VCaP (cell line): ENCODE results near the gene SMYD3.

ENCODE experiments used
- H3K27ac ChIP-seq: fragments of 450-650 bp; 2 replicates; pipeline ENCODE4 v1.5.1; 2017
- TF ChIP-seq, protein P1 (sequence below): fragments of 450-650 bp; conservative IDR thresholded peaks from 2 replicates; pipeline ENCODE4 v1.5.1; 2017; ENCODE audit warnings: mild to moderate bottlenecking, moderate library complexity

The SMYD3 gene

DNA sequence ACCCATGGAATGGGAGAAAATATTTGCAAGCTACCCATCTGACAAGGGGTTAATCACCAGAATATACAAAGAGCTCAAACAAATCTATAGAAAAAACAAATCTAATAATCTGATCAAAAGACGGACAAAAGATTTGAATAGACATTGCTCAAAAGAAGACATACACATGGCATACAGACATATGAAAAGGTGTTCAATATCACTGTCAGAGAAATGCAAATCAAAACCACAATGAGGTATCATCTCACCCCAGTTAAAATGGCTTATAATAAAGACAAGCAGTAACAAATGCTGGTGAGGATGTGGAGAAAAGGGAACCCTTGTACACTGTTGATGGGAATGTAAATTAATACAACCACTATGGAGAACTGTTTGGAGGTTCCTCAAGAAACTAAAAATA lies 600.9 kb downstream of the SMYD3 start:
- TF ChIP-seq, protein P1, sequence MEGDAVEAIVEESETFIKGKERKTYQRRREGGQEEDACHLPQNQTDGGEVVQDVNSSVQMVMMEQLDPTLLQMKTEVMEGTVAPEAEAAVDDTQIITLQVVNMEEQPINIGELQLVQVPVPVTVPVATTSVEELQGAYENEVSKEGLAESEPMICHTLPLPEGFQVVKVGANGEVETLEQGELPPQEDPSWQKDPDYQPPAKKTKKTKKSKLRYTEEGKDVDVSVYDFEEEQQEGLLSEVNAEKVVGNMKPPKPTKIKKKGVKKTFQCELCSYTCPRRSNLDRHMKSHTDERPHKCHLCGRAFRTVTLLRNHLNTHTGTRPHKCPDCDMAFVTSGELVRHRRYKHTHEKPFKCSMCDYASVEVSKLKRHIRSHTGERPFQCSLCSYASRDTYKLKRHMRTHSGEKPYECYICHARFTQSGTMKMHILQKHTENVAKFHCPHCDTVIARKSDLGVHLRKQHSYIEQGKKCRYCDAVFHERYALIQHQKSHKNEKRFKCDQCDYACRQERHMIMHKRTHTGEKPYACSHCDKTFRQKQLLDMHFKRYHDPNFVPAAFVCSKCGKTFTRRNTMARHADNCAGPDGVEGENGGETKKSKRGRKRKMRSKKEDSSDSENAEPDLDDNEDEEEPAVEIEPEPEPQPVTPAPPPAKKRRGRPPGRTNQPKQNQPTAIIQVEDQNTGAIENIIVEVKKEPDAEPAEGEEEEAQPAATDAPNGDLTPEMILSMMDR: no peak
- no peak overlapping the region for H3K27ac ChIP-seq

DNA sequence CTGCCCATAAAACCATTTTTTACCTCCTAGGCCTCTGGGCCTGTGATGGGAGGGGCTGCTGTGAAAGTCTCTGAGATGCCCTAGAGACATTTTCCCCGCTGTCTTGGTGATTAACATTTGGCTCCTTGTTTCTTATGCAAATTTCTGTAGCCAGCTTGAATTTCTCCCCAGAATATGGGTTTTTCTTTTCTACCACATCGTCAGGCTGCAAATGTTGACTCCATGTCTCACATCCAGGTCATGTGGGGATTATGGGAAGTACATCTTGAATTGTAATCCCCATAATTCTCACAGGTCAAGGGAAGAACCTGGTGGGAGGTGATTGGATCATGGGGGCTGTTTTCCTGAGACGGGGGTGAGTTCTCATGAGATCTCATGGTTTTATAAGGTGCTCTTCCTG lies 603.2 kb downstream of the SMYD3 start:
- no peak overlapping the region for H3K27ac ChIP-seq
- TF ChIP-seq, protein P1: no peak

DNA sequence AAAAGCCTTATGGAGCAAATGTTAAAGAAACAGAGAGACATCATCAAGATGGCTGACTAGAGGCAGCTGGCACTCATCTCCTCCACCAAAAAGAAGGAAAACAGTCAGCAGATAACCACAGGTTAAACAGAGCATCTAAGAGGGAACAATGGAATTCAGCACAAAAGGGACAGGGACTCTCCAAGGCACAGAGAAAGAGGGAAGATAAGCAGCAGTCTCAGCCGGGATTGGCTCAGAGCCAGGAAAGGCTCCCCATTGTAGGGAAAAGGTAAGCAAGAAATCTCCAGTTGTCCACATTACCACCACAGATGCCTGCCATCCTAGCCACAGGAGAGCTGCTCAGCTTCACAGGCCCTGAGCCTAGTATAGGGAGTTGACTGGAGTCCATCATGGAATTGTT lies 605.5 kb downstream of the SMYD3 start:
- H3K27ac ChIP-seq: no peak overlapping the region
- TF ChIP-seq, protein P1: no peak

DNA sequence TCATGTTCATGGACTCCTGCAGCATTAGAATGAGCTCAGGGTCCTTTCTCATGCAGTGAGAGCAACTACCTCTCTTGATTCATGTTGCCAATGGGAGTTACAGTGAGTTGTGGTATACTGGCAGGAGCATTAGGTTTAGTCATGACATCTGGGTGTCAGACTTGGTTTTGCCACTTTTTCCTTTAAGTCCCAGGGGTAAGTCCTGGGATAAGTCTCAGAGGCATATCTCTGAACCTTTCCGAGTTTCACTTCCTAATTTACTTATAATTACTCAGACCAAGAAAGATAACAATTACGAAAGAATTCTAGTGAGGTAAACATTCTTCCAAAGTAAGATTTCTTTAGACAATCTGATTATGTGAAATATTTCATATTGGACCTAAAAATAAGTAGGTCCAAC lies 606.0 kb downstream of the SMYD3 start:
- no peak overlapping the region for H3K27ac ChIP-seq
- TF ChIP-seq, protein P1: no peak

DNA sequence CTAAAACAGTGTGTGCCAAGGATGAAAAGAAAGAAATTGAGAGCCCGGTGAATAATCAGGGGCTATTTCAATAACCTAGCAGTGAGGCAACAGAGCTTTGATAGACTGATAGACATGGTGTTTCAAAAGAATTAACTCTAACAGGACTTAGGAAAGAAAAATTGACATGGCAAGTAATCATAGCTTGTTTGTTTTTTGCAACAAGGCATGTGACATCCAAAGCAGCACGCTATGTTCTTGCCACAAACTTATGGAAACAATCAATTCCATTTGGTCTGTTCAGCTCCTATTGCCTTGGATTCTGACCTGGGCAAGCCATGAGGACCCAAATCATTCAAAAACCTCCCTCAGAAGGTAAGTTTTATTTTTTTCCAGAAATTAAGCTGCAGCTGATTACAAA lies 608.5 kb downstream of the SMYD3 start:
- TF ChIP-seq, protein P1: no peak
- H3K27ac ChIP-seq: no peak overlapping the region

DNA sequence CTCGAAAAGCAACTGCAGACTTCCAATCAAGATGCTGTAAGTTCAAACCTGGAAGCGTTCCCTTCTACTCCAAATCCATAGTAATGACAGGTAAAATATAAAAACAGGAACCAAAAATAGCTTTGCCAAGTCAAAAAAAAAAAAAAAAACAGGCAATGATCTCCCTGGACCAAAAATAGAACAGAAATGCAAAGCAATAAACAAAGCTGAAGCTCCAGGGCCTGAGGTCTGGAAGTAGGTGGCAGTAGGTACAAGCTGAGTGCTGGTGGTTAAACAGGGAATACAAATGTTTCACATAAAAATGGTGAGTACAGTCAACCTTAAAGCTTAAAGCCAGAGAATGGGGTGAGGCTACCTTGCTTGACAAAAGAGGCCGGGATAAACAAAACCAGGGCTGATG lies 610.8 kb downstream of the SMYD3 start:
- H3K27ac ChIP-seq: no peak overlapping the region
- TF ChIP-seq, protein P1: no peak

DNA sequence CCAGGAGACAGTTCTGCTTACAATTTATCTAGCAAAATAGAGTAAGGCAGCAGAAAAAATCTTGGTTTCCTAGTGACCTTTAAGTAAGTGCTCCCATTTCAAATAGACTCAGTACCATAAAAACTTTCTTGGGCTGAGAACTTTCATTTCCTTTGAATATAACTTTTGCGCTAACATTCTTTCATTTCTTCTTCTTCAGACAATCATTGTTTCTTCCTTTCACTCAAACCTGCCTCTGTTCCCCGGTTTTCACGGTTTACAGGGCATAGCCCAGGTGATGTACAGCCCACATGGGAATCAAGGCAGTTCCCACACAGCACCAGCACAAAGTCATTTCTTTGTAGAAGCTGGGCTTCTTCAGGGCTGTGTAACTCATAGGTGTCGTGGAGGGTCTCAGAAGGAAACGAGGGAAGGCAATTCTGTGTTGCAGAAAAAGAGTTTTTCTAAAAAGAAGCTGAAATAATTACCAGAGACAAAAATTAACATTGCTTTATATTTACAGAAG lies 611.6 kb downstream of the SMYD3 start:
- H3K27ac ChIP-seq: no peak overlapping the region
- TF ChIP-seq, protein P1: no peak
